LNCaP clone FGC (cell line): ENCODE measurements around the gene ITPRIP.
A peak's percentile ranks its signal among the peaks of the same experiment; 100 is the strongest.

ENCODE experiments used
- DNase-seq: peaks from one replicate; pipeline ENCODE4 v3.0.0-alpha.2; 2011; ENCODE audit warnings: low read depth
- H3K4me3 ChIP-seq: 2 replicates; pipeline ENCODE4 v1.5.1; 2011; ENCODE audit warnings: mild to moderate bottlenecking, low read depth, low read length, control low read depth
- CTCF ChIP-seq: IDR thresholded peaks from 2 replicates; pipeline ENCODE4 v1.5.1; 2012; ENCODE audit warnings: mild to moderate bottlenecking; ENCODE audit not compliant: control insufficient read depth, insufficient read depth; ENCODE audit errors: extremely low read depth

ITPRIP gene

GRCh38 chr10:104296687-104297436 lies 41.4 kb downstream of the ITPRIP start:
- TF ChIP-seq CTCF, result no peak
- no peak overlapping the region for H3K4me3 ChIP-seq
- DNase-seq, result no peak

GRCh38 chr10:104293781-104294321 lies 44.4 kb downstream of the ITPRIP start:
- DNase-seq, result no peak
- H3K4me3 ChIP-seq, result no peak overlapping the region
- TF ChIP-seq CTCF, result no peak

GRCh38 chr10:104293011-104293410 lies 45.3 kb downstream of the ITPRIP start:
- no peak overlapping the region for H3K4me3 ChIP-seq
- DNase-seq, result no peak
- no peak for TF ChIP-seq CTCF

- TF ChIP-seq CTCF, result peak; percentile 99
- DNase-seq, result peak; percentile 35
- no peak overlapping the region for H3K4me3 ChIP-seq
These were observed 46.8 kb downstream of the ITPRIP start for GRCh38 chr10:104291439-104291951.

GRCh38 chr10:104288355-104288754 lies 49.9 kb downstream of the ITPRIP start:
- peak; percentile 90 for DNase-seq
- no peak for TF ChIP-seq CTCF
- H3K4me3 ChIP-seq, result no peak overlapping the region

GRCh38 chr10:104286939-104287338 lies 51.3 kb downstream of the ITPRIP start:
- no peak for TF ChIP-seq CTCF
- H3K4me3 ChIP-seq, result no peak overlapping the region
- no peak for DNase-seq
